KMS-11 (cell line): ENCODE results near the gene WWTR1.
A peak's percentile ranks its signal among the peaks of the same experiment; 100 is the strongest.

Experiments used
- H2AFZ ChIP-seq: fragments of 200-600 bp; sonication (generic); 2 replicates; pipeline ENCODE4 v1.6.1; 2016; ENCODE audit warnings: antibody characterized with exemption, mixed run types, low read depth
- H3K27ac ChIP-seq: fragments of 200-600 bp; sonication (generic); 2 replicates; pipeline ENCODE4 v1.6.1; 2016; ENCODE audit warnings: mild to moderate bottlenecking, mixed run types
- H3K27me3 ChIP-seq: fragments of 200-600 bp; sonication (generic); 2 replicates; pipeline ENCODE4 v1.6.1; 2017; ENCODE audit warnings: mild to moderate bottlenecking, low read depth, mixed run types, moderate library complexity; ENCODE audit not compliant: insufficient read depth
- H3K36me3 ChIP-seq: fragments of 200-600 bp; sonication (generic); 2 replicates; pipeline ENCODE4 v1.6.1; 2017; ENCODE audit warnings: mild to moderate bottlenecking, mixed run types; ENCODE audit not compliant: insufficient read depth
- H3K4me1 ChIP-seq: fragments of 200-600 bp; sonication (generic); 2 replicates; pipeline ENCODE4 v1.6.1; 2016; ENCODE audit warnings: mild to moderate bottlenecking, low read depth, mixed run types; ENCODE audit not compliant: poor library complexity, severe bottlenecking
- H3K4me2 ChIP-seq: fragments of 200-600 bp; sonication (generic); 2 replicates; pipeline ENCODE4 v1.7.0; 2016; ENCODE audit warnings: mild to moderate bottlenecking, mixed run types
- H3K4me3 ChIP-seq: fragments of 200-600 bp; sonication (generic); IDR thresholded peaks from 2 replicates; pipeline ENCODE4 v1.6.1; 2017; ENCODE audit warnings: low read depth, low read length, mixed read lengths; ENCODE audit not compliant: insufficient read depth
- H3K79me2 ChIP-seq: fragments of 200-600 bp; sonication (generic); 2 replicates; pipeline ENCODE4 v1.6.1; 2016; ENCODE audit warnings: low read depth, mixed run types; ENCODE audit not compliant: insufficient read depth
- H3K9ac ChIP-seq: fragments of 200-600 bp; sonication (generic); 2 replicates; pipeline ENCODE4 v1.6.1; 2016; ENCODE audit warnings: mild to moderate bottlenecking, mixed run types
- H4K20me1 ChIP-seq: fragments of 200-600 bp; sonication (generic); 2 replicates; pipeline ENCODE4 v1.6.1; 2016; ENCODE audit warnings: mild to moderate bottlenecking, mixed run types; ENCODE audit not compliant: insufficient read depth
- TF ChIP-seq, protein P1 (sequence below): fragments of 200-600 bp; sonication (generic); conservative IDR thresholded peaks from 2 replicates; pipeline ENCODE4 v1.6.1; 2017; ENCODE audit warnings: low read depth, mild to moderate bottlenecking, antibody characterized with exemption, low read length, moderate library complexity, mixed read lengths

The WWTR1 gene

GRCh38 chr3:149583921-149584635 lies 73.7 kb downstream of the WWTR1 start:
- Histone ChIP-seq H3K4me3 (no peak overlapping the region), H3K4me1 (peaks cover 70% of the 10 kb centered on the region), H2AFZ (no peak overlapping the region), H4K20me1 (no peaks in the 10 kb centered on the region), H3K79me2 (no peaks in the 10 kb centered on the region), H3K4me2 (peak overlapping the region; percentile 49), H3K36me3 (no peaks in the 10 kb centered on the region), H3K27ac (no peak overlapping the region), H3K9ac (no peak overlapping the region), H3K27me3 (no peaks in the 10 kb centered on the region)
- TF ChIP-seq, protein P1, sequence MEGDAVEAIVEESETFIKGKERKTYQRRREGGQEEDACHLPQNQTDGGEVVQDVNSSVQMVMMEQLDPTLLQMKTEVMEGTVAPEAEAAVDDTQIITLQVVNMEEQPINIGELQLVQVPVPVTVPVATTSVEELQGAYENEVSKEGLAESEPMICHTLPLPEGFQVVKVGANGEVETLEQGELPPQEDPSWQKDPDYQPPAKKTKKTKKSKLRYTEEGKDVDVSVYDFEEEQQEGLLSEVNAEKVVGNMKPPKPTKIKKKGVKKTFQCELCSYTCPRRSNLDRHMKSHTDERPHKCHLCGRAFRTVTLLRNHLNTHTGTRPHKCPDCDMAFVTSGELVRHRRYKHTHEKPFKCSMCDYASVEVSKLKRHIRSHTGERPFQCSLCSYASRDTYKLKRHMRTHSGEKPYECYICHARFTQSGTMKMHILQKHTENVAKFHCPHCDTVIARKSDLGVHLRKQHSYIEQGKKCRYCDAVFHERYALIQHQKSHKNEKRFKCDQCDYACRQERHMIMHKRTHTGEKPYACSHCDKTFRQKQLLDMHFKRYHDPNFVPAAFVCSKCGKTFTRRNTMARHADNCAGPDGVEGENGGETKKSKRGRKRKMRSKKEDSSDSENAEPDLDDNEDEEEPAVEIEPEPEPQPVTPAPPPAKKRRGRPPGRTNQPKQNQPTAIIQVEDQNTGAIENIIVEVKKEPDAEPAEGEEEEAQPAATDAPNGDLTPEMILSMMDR, result no peak

- Histone ChIP-seq H3K4me1 (peaks cover 81% of the 10 kb centered on the region), H4K20me1 (no peaks in the 10 kb centered on the region), H3K36me3 (no peaks in the 10 kb centered on the region), H3K27me3 (no peaks in the 10 kb centered on the region), H2AFZ (no peak overlapping the region), H3K27ac (no peak overlapping the region), H3K79me2 (no peaks in the 10 kb centered on the region), H3K9ac (no peak overlapping the region), H3K4me2 (no peak overlapping the region), H3K4me3 (no peak overlapping the region)
- TF ChIP-seq, protein P1, result no peak
Observed at GRCh38 chr3:149582395-149582794, 75.4 kb downstream of the WWTR1 start.

- Histone ChIP-seq H3K9ac (no peak overlapping the region), H2AFZ (no peak overlapping the region), H4K20me1 (no peaks in the 10 kb centered on the region), H3K4me1 (peaks cover 75% of the 10 kb centered on the region), H3K36me3 (no peaks in the 10 kb centered on the region), H3K79me2 (no peaks in the 10 kb centered on the region), H3K27ac (no peak overlapping the region), H3K27me3 (no peaks in the 10 kb centered on the region), H3K4me3 (no peak overlapping the region), H3K4me2 (no peak overlapping the region)
- TF ChIP-seq, protein P1, result no peak
Observed at GRCh38 chr3:149581681-149582370, 76.0 kb downstream of the WWTR1 start.

DNA sequence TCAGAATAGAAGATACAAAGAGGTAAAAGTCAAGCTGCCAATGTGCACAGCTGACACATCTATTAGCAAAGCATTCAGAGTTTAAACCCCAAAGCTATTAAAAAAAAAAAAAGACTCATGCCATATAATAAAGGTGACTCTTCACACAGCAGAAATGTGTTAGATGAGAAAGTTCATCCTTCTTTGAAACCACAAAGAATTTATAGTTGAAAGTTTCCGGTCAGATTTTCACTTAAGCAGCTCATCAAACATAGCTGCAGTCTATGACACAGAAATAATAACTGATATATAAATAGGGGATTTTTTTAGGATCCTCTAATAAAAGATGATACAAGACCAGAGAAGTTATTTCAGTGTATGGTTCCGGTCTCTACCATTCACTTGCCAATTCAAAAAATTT lies 76.6 kb downstream of the WWTR1 start:
- H4K20me1 ChIP-seq, result no peaks in the 10 kb centered on the region
- peaks cover 74% of the 10 kb centered on the region for H3K4me1 ChIP-seq
- no peaks in the 10 kb centered on the region for H3K27me3 ChIP-seq
- H3K4me3 ChIP-seq, result no peak overlapping the region
- no peak overlapping the region for H3K9ac ChIP-seq
- H3K36me3 ChIP-seq, result no peaks in the 10 kb centered on the region
- H3K79me2 ChIP-seq, result no peaks in the 10 kb centered on the region
- H3K4me2 ChIP-seq, result peak overlapping the region; percentile 88; the same call in 1 of the 2 replicates
- TF ChIP-seq, protein P1, result no peak
- H3K27ac ChIP-seq, result no peak overlapping the region
- H2AFZ ChIP-seq, result no peak overlapping the region
